WTC11 (cell line): ENCODE measurements around the gene MTMR10. TPM values are rescaled to one million over a fixed set of nuclear protein-coding genes. Genes with fewer than 3 reads are reported as not detected.

Source experiments
- ATAC-seq: fragments of 200-7000 bp; cut with Tn5 transposase; 2 replicates; pipeline ENCODE4 v1.10.0; 2021; ENCODE audit warnings: mild to moderate bottlenecking, moderate library complexity
- CTCF ChIA-PET: fragments of 300-600 bp; sonication (Branson Sonifier 250); formaldehyde crosslinking; loops from one replicate; lab custom pipeline; 2021; ENCODE audit warnings: antibody characterized with exemption; lab: Charles Lee
- POLR2A ChIA-PET: fragments of 350-600 bp; sonication (Branson Sonifier 250); formaldehyde crosslinking; loops from one replicate; lab custom pipeline; 2021; ENCODE audit warnings: antibody characterized with exemption; lab: Charles Lee
- DNase-seq: peaks from one replicate; pipeline ENCODE4 v3.0.0; 2021; ENCODE audit warnings: low spot score
- H3K27ac Mint-ChIP-seq: 2 replicates; pipeline ENCODE4 v1.8.0; 2021; ENCODE audit warnings: mixed read lengths
- H3K27me3 Mint-ChIP-seq: 2 replicates; pipeline ENCODE4 v1.8.0; 2021; ENCODE audit warnings: low read depth, mild to moderate bottlenecking, moderate library complexity, mixed read lengths
- H3K36me3 Mint-ChIP-seq: 2 replicates; pipeline ENCODE4 v1.8.0; 2021; ENCODE audit warnings: mixed read lengths
- H3K4me1 Mint-ChIP-seq: 2 replicates; pipeline ENCODE4 v1.8.0; 2022; ENCODE audit warnings: mixed read lengths
- H3K4me3 Mint-ChIP-seq: 2 replicates; pipeline ENCODE4 v1.8.0; 2021; ENCODE audit warnings: mild to moderate bottlenecking, moderate library complexity, mixed read lengths
- H3K9me3 Mint-ChIP-seq: 2 replicates; pipeline ENCODE4 v1.8.0; 2021; ENCODE audit warnings: mixed read lengths
- ATF1 ChIP-seq: sonication (generic); formaldehyde crosslinking; IDR thresholded peaks from 2 replicates; pipeline ENCODE4 v1.8.1; 2023; ENCODE audit warnings: mild to moderate bottlenecking, moderate library complexity, missing genetic modification reagents
- CREM ChIP-seq: sonication (generic); formaldehyde crosslinking; IDR thresholded peaks from 2 replicates; pipeline ENCODE4 v1.8.1; 2022; ENCODE audit warnings: mild to moderate bottlenecking, missing genetic modification reagents, moderate library complexity
- ESRRA ChIP-seq: sonication (generic); formaldehyde crosslinking; IDR thresholded peaks from 2 replicates; pipeline ENCODE4 v1.8.1; 2022; ENCODE audit warnings: mild to moderate bottlenecking, missing genetic modification reagents, borderline replicate concordance
- FOXJ3 ChIP-seq: sonication (generic); formaldehyde crosslinking; IDR thresholded peaks from 2 replicates; pipeline ENCODE4 v1.9.0; 2021; ENCODE audit warnings: missing genetic modification reagents, mild to moderate bottlenecking, borderline replicate concordance
- GTF2I ChIP-seq: fragments of 250-450 bp; sonication (Bioruptor Pico); conservative IDR thresholded peaks from 2 replicates; pipeline ENCODE4 v1.4.0; 2021; ENCODE audit warnings: mild to moderate bottlenecking
- IRF2 ChIP-seq: sonication (generic); formaldehyde crosslinking; IDR thresholded peaks from 2 replicates; pipeline ENCODE4 v1.8.0; 2022; ENCODE audit warnings: low read depth, missing genetic modification reagents, borderline replicate concordance
- MYBL2 ChIP-seq: sonication (generic); formaldehyde crosslinking; IDR thresholded peaks from 2 replicates; pipeline ENCODE4 v1.8.1; 2023; ENCODE audit warnings: mild to moderate bottlenecking, moderate library complexity, missing genetic modification reagents
- NR1H2 ChIP-seq: sonication (generic); formaldehyde crosslinking; IDR thresholded peaks from 2 replicates; pipeline ENCODE4 v1.9.0; 2021; ENCODE audit warnings: mild to moderate bottlenecking, moderate library complexity, missing genetic modification reagents
- TEAD4 ChIP-seq: sonication (generic); formaldehyde crosslinking; IDR thresholded peaks from 2 replicates; pipeline ENCODE4 v1.8.0; 2022; ENCODE audit warnings: mild to moderate bottlenecking, missing genetic modification reagents
- ZNF232 ChIP-seq: sonication (generic); formaldehyde crosslinking; IDR thresholded peaks from 2 replicates; pipeline ENCODE4 v1.8.0; 2022; ENCODE audit warnings: mild to moderate bottlenecking, missing genetic modification reagents
- total RNA-seq: library from RNA; stranded (reverse); gene quantifications from 3 replicates; pipeline ENCODE4 v1.2.3, GENCODE V29; 2021
- TF ChIP-seq, protein P1 (sequence below): sonication (generic); formaldehyde crosslinking; IDR thresholded peaks from 2 replicates; pipeline ENCODE4 v1.8.0; 2022; ENCODE audit warnings: mild to moderate bottlenecking, missing genetic modification reagents
- TF ChIP-seq, protein P2 (sequence below): sonication (generic); formaldehyde crosslinking; conservative IDR thresholded peaks from 2 replicates; pipeline ENCODE4 v1.8.1; 2023; ENCODE audit warnings: mild to moderate bottlenecking, low read depth, missing genetic modification reagents, moderate library complexity
- TF ChIP-seq, protein P3 (sequence below): sonication (generic); formaldehyde crosslinking; IDR thresholded peaks from 2 replicates; pipeline ENCODE4 v1.8.0; 2022; ENCODE audit warnings: mild to moderate bottlenecking, missing genetic modification reagents
- TF ChIP-seq, protein P4 (sequence below): sonication (generic); formaldehyde crosslinking; IDR thresholded peaks from 2 replicates; pipeline ENCODE4 v1.8.1; 2023; ENCODE audit warnings: mild to moderate bottlenecking, missing genetic modification reagents
- TF ChIP-seq, protein P5 (sequence below): sonication (generic); formaldehyde crosslinking; IDR thresholded peaks from 2 replicates; pipeline ENCODE4 v1.8.1; 2022; ENCODE audit warnings: low read depth, mild to moderate bottlenecking, moderate library complexity, missing genetic modification reagents, borderline replicate concordance
- TF ChIP-seq, protein P6 (sequence below): fragments of 200-600 bp; IDR thresholded peaks from 2 replicates; pipeline ENCODE4 v1.8.0; 2022; ENCODE audit warnings: antibody characterized with exemption

Gene MTMR10
- total RNA-seq, 1 experiment from 2014 or later = 15.9 TPM

DNA sequence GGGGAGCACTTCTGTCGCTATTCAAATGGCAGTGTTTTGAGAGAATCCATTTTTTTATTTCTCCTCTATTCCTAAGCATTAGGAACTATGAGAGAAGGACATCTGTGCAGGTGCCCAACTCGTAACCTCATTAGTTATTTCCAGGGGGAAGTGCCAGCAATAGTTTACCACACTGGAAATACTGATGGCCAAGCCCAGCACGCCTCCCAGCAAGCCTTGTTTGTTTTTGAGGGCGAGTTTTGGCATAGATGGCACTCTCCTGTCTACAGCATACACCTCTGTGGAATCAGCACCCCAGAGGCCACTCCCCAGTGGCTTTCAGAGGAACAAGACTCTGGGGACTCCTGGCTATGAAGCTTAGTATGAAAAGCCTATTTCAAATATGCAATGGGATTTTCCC is 51.1 kb downstream of the MTMR10 start:
- ChIA-PET POLR2A (no interaction called here), CTCF (interaction anchor here (0.6 to 4.1 kb wide), 2 partner anchors 135 to 189 kb away, joined by 3 to 23 read pairs; no protein-coding TSS in a partner anchor)
- ATAC-seq (no peak), DNase-seq (no peak)
- H3K9me3 Mint-ChIP-seq = no peaks in the 10 kb centered on the region
- TF ChIP-seq GTF2I (CRISPR knock-in tag) (no peak), FOXJ3 (no peak), ESRRA (CRISPR knock-in tag) (no peak), IRF2 (CRISPR knock-in tag) (no peak), ZNF232 (CRISPR knock-in tag) (no peak), MYBL2 (CRISPR knock-in tag) (no peak), ATF1 (CRISPR knock-in tag) (no peak), NR1H2 (CRISPR knock-in tag) (no peak)
- TF ChIP-seq, protein P1, sequence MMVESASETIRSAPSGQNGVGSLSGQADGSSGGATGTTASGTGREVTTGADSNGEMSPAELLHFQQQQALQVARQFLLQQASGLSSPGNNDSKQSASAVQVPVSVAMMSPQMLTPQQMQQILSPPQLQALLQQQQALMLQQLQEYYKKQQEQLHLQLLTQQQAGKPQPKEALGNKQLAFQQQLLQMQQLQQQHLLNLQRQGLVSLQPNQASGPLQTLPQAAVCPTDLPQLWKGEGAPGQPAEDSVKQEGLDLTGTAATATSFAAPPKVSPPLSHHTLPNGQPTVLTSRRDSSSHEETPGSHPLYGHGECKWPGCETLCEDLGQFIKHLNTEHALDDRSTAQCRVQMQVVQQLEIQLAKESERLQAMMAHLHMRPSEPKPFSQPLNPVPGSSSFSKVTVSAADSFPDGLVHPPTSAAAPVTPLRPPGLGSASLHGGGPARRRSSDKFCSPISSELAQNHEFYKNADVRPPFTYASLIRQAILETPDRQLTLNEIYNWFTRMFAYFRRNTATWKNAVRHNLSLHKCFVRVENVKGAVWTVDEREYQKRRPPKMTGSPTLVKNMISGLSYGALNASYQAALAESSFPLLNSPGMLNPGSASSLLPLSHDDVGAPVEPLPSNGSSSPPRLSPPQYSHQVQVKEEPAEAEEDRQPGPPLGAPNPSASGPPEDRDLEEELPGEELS (CRISPR knock-in tag) = no peak
- TF ChIP-seq, protein P2, sequence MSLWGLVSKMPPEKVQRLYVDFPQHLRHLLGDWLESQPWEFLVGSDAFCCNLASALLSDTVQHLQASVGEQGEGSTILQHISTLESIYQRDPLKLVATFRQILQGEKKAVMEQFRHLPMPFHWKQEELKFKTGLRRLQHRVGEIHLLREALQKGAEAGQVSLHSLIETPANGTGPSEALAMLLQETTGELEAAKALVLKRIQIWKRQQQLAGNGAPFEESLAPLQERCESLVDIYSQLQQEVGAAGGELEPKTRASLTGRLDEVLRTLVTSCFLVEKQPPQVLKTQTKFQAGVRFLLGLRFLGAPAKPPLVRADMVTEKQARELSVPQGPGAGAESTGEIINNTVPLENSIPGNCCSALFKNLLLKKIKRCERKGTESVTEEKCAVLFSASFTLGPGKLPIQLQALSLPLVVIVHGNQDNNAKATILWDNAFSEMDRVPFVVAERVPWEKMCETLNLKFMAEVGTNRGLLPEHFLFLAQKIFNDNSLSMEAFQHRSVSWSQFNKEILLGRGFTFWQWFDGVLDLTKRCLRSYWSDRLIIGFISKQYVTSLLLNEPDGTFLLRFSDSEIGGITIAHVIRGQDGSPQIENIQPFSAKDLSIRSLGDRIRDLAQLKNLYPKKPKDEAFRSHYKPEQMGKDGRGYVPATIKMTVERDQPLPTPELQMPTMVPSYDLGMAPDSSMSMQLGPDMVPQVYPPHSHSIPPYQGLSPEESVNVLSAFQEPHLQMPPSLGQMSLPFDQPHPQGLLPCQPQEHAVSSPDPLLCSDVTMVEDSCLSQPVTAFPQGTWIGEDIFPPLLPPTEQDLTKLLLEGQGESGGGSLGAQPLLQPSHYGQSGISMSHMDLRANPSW (CRISPR knock-in tag) = no peak
- TF ChIP-seq, protein P3, sequence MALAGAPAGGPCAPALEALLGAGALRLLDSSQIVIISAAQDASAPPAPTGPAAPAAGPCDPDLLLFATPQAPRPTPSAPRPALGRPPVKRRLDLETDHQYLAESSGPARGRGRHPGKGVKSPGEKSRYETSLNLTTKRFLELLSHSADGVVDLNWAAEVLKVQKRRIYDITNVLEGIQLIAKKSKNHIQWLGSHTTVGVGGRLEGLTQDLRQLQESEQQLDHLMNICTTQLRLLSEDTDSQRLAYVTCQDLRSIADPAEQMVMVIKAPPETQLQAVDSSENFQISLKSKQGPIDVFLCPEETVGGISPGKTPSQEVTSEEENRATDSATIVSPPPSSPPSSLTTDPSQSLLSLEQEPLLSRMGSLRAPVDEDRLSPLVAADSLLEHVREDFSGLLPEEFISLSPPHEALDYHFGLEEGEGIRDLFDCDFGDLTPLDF (CRISPR knock-in tag) = no peak
- TF ChIP-seq, protein P4, sequence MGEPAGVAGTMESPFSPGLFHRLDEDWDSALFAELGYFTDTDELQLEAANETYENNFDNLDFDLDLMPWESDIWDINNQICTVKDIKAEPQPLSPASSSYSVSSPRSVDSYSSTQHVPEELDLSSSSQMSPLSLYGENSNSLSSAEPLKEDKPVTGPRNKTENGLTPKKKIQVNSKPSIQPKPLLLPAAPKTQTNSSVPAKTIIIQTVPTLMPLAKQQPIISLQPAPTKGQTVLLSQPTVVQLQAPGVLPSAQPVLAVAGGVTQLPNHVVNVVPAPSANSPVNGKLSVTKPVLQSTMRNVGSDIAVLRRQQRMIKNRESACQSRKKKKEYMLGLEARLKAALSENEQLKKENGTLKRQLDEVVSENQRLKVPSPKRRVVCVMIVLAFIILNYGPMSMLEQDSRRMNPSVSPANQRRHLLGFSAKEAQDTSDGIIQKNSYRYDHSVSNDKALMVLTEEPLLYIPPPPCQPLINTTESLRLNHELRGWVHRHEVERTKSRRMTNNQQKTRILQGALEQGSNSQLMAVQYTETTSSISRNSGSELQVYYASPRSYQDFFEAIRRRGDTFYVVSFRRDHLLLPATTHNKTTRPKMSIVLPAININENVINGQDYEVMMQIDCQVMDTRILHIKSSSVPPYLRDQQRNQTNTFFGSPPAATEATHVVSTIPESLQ = no peak
- no peaks in the 10 kb centered on the region for H3K4me1 Mint-ChIP-seq
- no peak overlapping the region for H3K27ac Mint-ChIP-seq
- H3K27me3 Mint-ChIP-seq = no peaks in the 10 kb centered on the region
- H3K4me3 Mint-ChIP-seq = no peak overlapping the region
- peaks cover 69% of the 10 kb centered on the region for H3K36me3 Mint-ChIP-seq

DNA sequence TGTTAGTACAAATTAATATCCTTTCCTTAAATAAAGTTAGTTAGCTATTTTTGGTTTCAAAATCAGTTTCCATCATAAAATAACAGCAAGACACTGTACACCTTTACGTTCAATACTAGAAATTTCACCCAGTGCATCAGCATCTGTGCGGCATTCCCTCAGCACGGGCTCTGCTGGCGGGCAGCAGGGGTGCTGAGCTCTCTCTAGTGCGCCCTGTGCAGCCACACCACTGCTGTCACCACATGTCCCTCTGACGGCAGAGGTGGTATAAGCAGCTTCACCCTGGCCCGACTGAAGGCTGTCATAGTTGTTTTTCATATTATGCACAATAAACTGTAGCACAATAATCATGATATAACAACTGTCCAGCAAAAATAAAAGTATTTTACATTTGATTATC is 52.3 kb downstream of the MTMR10 start:
- H3K9me3 Mint-ChIP-seq = no peaks in the 10 kb centered on the region
- no peaks in the 10 kb centered on the region for H3K27me3 Mint-ChIP-seq
- TF ChIP-seq CREM (CRISPR knock-in tag) (no peak), TEAD4 (CRISPR knock-in tag) (no peak), IRF2 (CRISPR knock-in tag) (no peak)
- TF ChIP-seq, protein P4 = no peak
- TF ChIP-seq, protein P5, sequence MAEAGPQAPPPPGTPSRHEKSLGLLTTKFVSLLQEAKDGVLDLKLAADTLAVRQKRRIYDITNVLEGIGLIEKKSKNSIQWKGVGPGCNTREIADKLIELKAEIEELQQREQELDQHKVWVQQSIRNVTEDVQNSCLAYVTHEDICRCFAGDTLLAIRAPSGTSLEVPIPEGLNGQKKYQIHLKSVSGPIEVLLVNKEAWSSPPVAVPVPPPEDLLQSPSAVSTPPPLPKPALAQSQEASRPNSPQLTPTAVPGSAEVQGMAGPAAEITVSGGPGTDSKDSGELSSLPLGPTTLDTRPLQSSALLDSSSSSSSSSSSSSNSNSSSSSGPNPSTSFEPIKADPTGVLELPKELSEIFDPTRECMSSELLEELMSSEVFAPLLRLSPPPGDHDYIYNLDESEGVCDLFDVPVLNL = no peak
- TF ChIP-seq, protein P6, sequence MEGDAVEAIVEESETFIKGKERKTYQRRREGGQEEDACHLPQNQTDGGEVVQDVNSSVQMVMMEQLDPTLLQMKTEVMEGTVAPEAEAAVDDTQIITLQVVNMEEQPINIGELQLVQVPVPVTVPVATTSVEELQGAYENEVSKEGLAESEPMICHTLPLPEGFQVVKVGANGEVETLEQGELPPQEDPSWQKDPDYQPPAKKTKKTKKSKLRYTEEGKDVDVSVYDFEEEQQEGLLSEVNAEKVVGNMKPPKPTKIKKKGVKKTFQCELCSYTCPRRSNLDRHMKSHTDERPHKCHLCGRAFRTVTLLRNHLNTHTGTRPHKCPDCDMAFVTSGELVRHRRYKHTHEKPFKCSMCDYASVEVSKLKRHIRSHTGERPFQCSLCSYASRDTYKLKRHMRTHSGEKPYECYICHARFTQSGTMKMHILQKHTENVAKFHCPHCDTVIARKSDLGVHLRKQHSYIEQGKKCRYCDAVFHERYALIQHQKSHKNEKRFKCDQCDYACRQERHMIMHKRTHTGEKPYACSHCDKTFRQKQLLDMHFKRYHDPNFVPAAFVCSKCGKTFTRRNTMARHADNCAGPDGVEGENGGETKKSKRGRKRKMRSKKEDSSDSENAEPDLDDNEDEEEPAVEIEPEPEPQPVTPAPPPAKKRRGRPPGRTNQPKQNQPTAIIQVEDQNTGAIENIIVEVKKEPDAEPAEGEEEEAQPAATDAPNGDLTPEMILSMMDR = no peak
- H3K4me3 Mint-ChIP-seq = no peak overlapping the region
- no peak overlapping the region for H3K27ac Mint-ChIP-seq
- ATAC-seq (no peak), DNase-seq (no peak)
- CTCF ChIA-PET = interaction anchor here (0.9 kb wide), 1 partner anchor 190 kb away, joined by 3 read pairs; no protein-coding TSS in a partner anchor
- POLR2A ChIA-PET = no interaction called here
- H3K4me1 Mint-ChIP-seq = no peaks in the 10 kb centered on the region
- H3K36me3 Mint-ChIP-seq = peaks cover 61% of the 10 kb centered on the region
